HFF-Myc (cell line): ENCODE data around the gene URAD.

Experiments
- DNase-seq: peaks from one replicate; pipeline ENCODE4 v3.0.0-alpha.2; 2011; ENCODE audit warnings: low read depth; ENCODE audit errors: extremely low read depth
- H3K4me3 ChIP-seq: replicated peaks from 2 replicates; pipeline ENCODE4 v1.5.1; 2011; ENCODE audit warnings: low read depth, mild to moderate bottlenecking, control low read depth, low read length
- TF ChIP-seq, protein P1 (sequence below): IDR thresholded peaks from 2 replicates; pipeline ENCODE4 v1.5.1; 2012; ENCODE audit warnings: mild to moderate bottlenecking, low read depth, low read length, control low read depth; ENCODE audit errors: missing control alignments

Gene URAD

DNA sequence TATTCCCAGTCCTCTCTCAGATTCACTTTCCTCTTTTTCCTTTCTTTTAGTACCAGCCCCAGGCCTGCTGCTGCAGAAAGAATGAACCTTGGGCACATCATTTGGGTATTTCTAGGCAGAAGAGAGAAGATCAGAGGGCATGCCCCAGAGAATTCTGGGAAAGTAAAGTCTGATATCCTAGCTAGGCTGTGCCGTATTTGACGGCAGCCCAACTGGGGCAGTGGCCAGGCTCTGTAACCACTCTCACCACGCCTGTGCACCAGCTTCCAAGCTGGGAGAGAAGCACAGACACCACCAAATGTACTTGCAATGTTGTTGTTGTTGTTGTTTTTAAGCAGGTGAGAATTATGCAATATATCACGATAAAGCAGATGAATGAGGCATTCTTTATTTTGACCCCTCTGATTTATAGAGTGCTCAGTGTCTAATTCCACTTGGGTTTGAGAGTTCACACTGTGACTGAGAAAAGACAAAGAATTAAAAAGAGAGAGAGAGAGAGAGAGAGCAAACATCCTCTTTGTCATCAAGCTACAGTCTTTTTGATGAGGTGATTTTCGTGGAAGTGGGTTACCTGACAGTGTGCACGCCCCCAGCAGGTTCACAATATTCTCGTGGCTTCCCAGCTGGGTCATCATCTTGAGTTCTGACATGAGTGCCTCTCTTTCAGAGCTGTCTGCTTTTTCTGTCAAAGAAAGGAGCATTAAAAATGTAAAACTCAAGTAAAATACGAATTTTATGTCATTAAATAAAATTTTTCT lies 39.3 kb upstream of the URAD start:
- DNase-seq, result no peak
- TF ChIP-seq, protein P1, sequence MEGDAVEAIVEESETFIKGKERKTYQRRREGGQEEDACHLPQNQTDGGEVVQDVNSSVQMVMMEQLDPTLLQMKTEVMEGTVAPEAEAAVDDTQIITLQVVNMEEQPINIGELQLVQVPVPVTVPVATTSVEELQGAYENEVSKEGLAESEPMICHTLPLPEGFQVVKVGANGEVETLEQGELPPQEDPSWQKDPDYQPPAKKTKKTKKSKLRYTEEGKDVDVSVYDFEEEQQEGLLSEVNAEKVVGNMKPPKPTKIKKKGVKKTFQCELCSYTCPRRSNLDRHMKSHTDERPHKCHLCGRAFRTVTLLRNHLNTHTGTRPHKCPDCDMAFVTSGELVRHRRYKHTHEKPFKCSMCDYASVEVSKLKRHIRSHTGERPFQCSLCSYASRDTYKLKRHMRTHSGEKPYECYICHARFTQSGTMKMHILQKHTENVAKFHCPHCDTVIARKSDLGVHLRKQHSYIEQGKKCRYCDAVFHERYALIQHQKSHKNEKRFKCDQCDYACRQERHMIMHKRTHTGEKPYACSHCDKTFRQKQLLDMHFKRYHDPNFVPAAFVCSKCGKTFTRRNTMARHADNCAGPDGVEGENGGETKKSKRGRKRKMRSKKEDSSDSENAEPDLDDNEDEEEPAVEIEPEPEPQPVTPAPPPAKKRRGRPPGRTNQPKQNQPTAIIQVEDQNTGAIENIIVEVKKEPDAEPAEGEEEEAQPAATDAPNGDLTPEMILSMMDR, result no peak
- no peak overlapping the region for H3K4me3 ChIP-seq

DNA sequence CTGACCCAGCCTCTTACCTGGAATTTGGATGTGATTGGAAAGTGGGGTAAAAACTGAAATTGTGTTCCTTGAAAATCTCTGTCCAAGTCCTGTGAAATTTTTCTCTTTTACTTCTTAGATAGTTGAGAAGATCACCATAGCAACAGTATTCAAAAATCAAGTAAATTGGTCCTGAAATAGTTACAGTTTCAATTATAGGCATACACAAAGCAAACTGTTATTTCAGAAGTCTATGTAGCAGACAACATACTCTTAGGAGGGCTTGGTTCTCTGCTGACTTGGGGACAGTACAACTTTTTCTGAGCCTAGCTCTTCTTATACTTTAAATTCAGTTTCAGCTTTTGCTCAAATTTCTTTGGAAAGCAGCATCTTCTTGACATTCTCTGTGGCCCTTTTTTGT lies 38.6 kb upstream of the URAD start:
- TF ChIP-seq, protein P1, result no peak
- no peak overlapping the region for H3K4me3 ChIP-seq
- no peak for DNase-seq

DNA sequence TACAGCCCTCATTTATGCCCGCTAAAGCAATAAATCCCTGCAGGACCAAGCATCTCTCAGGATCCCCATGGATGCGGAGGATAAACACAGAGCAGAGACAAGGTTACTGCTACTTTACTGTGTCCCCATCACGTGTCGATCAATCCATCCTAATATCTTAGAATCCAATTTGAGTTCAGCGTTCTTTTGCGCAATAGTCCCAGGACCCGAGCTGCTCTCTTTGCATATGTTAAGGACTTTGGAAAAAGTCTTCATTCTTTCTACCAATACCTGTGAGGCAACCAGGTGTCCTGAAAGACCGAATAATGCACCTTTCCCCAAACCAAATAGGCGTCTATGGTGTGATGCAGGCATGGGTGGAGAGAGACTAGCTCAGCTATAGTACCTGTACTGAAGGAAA lies 38.0 kb upstream of the URAD start:
- no peak for DNase-seq
- TF ChIP-seq, protein P1, result no peak
- no peak overlapping the region for H3K4me3 ChIP-seq

DNA sequence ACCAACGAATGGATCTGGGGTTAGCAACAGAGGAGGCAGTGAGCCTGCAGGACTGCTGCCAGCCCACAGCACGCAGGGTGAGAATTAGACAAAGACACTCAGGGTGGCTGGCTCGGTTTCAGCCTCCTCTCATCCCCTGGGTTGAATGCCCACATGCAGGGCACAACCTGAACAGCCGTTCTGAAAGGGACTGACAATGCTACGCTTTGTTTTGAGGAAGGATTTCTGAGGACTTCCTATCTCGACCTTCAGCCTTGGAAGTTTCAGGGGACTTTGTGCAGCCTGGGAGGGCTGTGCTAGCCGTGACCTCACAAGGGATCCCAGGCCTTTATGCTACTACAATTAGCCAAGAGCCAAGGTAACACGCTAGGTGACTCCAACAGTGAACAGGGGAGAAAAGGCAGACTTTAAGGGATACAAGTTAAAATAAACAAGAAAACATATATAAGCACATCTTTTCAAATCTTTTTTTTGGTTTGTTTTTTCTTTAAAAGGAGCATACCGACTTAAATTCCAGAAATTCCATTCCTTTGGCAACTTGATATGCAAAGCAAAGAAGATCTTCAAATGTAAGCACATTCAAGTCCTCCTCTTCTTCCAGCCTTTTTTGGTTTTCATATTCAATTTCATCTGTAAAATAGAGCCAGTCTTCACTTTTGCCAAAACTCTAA lies 34.5 kb upstream of the URAD start:
- TF ChIP-seq, protein P1, result no peak
- DNase-seq, result no peak
- H3K4me3 ChIP-seq, result no peak overlapping the region

DNA sequence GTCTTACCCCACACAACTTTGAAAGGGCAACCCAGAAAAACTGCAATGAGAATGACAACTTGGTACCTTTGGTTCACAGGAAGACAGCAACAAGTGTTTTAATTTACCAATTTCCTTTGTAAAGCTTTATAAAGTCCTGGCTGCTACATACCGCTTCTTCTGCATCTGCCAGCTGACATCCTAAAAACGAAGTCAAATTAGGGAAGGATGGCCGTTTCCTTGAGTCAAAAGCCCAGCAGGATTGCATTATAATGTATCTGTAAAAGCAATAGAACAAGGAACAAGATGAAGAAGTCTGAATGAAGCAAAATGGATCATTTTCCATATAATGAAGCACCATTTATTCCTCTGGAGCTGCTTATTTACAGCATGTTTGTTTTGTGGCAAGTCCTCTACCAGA lies 25.8 kb upstream of the URAD start:
- H3K4me3 ChIP-seq, result no peak overlapping the region
- DNase-seq, result no peak
- TF ChIP-seq, protein P1, result no peak

DNA sequence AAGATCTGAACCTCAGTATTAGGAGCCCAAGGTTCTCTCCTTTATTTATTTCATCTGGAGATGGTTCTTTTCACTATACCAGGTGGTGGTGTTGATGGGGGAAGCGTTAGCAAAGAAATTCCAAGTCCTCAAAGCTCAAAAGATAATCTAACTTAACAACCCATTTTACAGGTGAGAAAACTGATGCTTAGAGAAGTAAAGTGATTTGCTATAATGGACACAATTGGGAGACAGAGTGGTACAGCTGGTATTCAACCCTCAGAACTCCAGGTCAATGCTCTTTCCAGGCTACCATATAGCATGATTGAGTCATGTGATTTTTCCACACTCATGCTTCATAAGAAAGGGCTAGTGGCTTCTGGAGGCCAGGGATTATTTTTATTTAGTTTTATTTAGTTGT lies 25.0 kb upstream of the URAD start:
- no peak overlapping the region for H3K4me3 ChIP-seq
- TF ChIP-seq, protein P1, result no peak
- DNase-seq, result no peak
